Endothelial cell of umbilical vein (primary cell): ENCODE results near the gene CIB4.

ENCODE experiments used
- EZH2 ChIP-seq: IDR thresholded peaks from 2 replicates; pipeline ENCODE4 v1.6.1; 2012; ENCODE audit warnings: borderline replicate concordance, low read depth, mild to moderate bottlenecking, moderate library complexity, low read length, inconsistent platforms; ENCODE audit not compliant: severe bottlenecking
- FOS ChIP-seq: IDR thresholded peaks from 2 replicates; pipeline ENCODE4 v1.6.1; 2011; ENCODE audit warnings: mild to moderate bottlenecking, low read length, moderate library complexity, borderline replicate concordance; ENCODE audit not compliant: insufficient read depth
- JUN ChIP-seq: IDR thresholded peaks from 2 replicates; pipeline ENCODE4 v1.6.1; 2011; ENCODE audit warnings: borderline replicate concordance, low read depth; ENCODE audit not compliant: insufficient read length, insufficient read depth
- MAX ChIP-seq: IDR thresholded peaks from 2 replicates; pipeline ENCODE4 v1.6.1; 2011; ENCODE audit not compliant: insufficient read depth, insufficient read length
- MYC ChIP-seq: IDR thresholded peaks from one replicate; pipeline ENCODE4 v1.6.1; 2011; ENCODE audit warnings: mild to moderate bottlenecking, low read depth, low read length
- POLR2A ChIP-seq: IDR thresholded peaks from 2 replicates; pipeline ENCODE4 v1.6.1; 2012; ENCODE audit warnings: low read depth, mild to moderate bottlenecking, control low read depth, low read length
- POLR2AphosphoS5 ChIP-seq: IDR thresholded peaks from 2 replicates; pipeline ENCODE4 v1.6.1; 2012; ENCODE audit warnings: low read depth, mild to moderate bottlenecking, control low read depth, low read length, moderate library complexity; ENCODE audit not compliant: insufficient read depth
- TF ChIP-seq, protein P1 (sequence below), 2 donors: IDR thresholded peaks; 1 replicate in 1 of 2; 2 replicates in 1 of 2; pipeline ENCODE4 v1.5.1; 2011; ENCODE audit warnings: low read length in 2 of 2, mild to moderate bottlenecking in 2 of 2, moderate library complexity in 2 of 2, control low read depth in 1 of 2, inconsistent platforms in 1 of 2, low read depth in 1 of 2; ENCODE audit not compliant: insufficient read depth in 1 of 2; ENCODE audit errors: extremely low read depth in 1 of 2

- TF ChIP-seq, protein P1, sequence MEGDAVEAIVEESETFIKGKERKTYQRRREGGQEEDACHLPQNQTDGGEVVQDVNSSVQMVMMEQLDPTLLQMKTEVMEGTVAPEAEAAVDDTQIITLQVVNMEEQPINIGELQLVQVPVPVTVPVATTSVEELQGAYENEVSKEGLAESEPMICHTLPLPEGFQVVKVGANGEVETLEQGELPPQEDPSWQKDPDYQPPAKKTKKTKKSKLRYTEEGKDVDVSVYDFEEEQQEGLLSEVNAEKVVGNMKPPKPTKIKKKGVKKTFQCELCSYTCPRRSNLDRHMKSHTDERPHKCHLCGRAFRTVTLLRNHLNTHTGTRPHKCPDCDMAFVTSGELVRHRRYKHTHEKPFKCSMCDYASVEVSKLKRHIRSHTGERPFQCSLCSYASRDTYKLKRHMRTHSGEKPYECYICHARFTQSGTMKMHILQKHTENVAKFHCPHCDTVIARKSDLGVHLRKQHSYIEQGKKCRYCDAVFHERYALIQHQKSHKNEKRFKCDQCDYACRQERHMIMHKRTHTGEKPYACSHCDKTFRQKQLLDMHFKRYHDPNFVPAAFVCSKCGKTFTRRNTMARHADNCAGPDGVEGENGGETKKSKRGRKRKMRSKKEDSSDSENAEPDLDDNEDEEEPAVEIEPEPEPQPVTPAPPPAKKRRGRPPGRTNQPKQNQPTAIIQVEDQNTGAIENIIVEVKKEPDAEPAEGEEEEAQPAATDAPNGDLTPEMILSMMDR (IDR thresholded peaks at IDR 0.05; ENCODE audit: extremely low read depth in 1 of 2, insufficient read depth in 1 of 2, low read depth in 1 of 2, low read length in 2 of 2): no peak
- TF ChIP-seq POLR2AphosphoS5 (no peak), MYC (no peak), POLR2A (no peak), EZH2 (no peak), FOS (no peak), MAX (no peak), JUN (no peak)
Measured at GRCh38 chr2:26678035-26678434, 36.9 kb upstream of the CIB4 start.
